GM12892 (cell line): ENCODE results near the gene HMX1.

Experiments
- POLR2A ChIP-seq: IDR thresholded peaks from 2 replicates; pipeline ENCODE4 v1.6.1; 2011; ENCODE audit warnings: low read depth, low read length, control low read depth
- POLR2AphosphoS5 ChIP-seq: IDR thresholded peaks from 2 replicates; pipeline ENCODE4 v1.6.1; 2011; ENCODE audit warnings: low read depth, low read length, control low read depth

DNA sequence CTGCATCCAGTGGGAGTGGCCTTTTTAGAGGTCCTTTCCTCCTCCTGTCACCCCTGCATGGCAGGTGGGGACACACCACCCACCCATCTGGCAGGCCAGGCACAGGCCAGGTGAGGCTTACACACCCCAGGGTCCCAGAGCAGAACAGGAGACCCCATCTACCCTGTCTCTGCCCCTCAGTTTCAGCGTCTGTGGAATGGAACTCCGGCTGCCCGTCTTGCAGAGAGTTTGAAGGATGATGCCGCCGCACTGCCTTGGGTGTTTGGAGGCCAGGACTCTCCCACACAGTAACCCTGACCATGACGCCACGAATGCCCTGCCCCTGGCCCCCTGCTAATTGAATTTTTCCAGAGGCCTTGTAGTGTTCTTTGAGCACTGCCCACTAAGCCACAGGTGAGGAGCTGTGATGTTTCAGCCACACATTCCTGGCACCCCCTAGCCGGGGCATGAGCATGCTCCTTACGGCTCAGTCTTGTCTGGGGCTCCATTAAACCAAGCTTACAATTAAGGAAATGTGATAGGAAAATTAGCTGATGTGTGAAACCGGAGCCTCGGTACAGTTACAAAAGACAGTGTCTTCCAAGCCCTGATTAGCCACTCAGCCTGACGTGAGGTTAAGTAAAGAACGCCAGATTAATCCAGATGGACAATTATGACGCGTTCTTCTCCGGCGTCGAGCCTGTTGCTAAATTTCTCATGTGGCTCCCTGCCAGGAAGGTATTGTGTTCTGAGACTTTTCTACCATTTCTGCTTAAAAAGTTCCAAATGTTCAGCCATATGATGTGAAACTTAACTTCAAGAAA is 39.3 kb downstream of the HMX1 start:
- TF ChIP-seq POLR2A = no peak
- no peak for TF ChIP-seq POLR2AphosphoS5
